Glomerular endothelial cell (primary cell): ENCODE data around the gene QARS1. TPM values are rescaled to one million over a fixed set of nuclear protein-coding genes. Genes with fewer than 3 reads are reported as not detected.

Experiments used
- DNase-seq: peaks from one replicate; pipeline ENCODE4 v3.0.0-alpha.2; 2011; ENCODE audit warnings: low read depth, low spot score; ENCODE audit errors: extremely low read depth
- total RNA-seq: library from RNA; depleted of rRNA; stranded (reverse); fragments of >200 nt; gene quantifications from 2 replicates; pipeline ENCODE4 v1.2.3, GENCODE V29; 2015

The QARS1 gene
- total RNA-seq, 1 donor from 2014 or later: 246 TPM

DNA sequence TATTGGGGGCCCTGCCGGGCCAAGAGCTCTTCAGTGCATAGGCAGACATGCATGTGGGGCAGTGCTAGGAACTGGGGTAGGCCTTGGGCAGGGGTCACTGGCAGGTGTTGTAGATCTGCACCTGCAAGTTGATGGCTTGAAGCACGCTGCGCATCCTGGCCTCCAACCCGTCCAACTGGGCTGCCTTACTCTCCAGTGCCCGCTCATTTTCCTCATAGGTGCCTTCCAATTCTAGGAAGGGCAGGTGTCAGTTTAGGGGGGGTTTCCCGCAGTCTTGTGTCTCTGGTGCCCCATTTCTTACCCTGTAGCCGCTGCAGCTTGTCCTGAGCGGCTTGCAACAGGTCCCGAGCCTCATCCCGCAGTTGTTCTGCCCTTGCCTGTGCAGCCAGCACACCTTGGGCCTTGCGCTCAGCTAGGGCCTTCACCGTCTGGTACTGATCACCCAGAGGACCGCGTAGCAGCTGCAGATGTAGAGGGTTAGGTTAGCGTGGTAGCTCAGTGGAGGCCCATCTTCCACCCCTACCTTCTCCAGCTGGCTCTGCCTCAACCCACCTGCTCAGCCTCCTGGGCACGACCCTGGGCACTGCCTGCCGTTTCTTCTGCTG lies 16.7 kb upstream of the QARS1 start:
- DNase-seq: no peak

GRCh38 chr3:49120438-49121131 lies 16.0 kb upstream of the QARS1 start, which contains the start of gene USP19:
Gene USP19, minus strand, starts transcription at chr3:49120823. Its CDS starts 1,678 bp downstream, at chr3:49119145.
- no peak for DNase-seq

- DNase-seq: no peak
These were observed 15.5 kb upstream of the QARS1 start for GRCh38 chr3:49120096-49120437.

DNA sequence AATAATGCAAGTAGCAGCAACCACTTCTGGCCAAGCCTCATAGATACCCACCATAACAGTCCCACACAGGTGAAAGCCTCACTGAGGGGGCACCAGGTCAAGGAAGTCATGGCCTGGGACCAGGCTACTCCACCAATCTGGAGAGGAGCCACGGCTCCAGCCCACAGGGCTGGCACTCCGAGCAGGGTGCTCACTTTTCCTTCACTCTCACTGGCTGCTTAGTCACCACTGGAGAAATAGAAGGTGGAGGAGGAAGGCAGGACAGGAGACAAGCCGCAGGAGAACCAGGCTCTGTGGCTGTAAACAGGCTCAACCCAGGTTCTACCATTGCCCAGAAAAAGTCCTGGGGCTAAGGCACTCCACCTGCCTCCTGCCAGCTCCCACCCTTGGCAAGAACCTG lies 14.9 kb upstream of the QARS1 start:
- no peak for DNase-seq

DNA sequence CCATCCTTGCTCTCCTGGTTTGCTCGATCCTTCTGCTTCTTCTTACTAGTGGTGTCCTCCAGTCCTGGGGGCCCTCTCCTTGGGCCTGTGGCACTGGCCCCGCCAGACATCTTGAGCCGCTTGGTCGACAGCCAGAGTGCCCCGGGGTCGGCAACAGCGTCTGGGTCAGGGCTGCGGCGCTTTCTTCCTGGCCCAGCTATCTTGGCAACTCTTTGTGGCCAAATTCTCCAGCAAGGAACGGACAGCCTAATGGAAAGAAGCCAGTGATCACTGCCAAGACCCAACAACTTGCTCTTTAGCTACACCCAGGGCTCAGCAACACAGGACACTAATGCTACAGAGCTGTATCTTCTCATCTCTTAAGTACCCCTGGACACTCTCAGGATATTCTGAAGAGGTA lies 14.5 kb upstream of the QARS1 start:
- DNase-seq: no peak

- DNase-seq: no peak
These were observed 7.7 kb upstream of the QARS1 start for GRCh38 chr3:49112262-49112661.

DNA sequence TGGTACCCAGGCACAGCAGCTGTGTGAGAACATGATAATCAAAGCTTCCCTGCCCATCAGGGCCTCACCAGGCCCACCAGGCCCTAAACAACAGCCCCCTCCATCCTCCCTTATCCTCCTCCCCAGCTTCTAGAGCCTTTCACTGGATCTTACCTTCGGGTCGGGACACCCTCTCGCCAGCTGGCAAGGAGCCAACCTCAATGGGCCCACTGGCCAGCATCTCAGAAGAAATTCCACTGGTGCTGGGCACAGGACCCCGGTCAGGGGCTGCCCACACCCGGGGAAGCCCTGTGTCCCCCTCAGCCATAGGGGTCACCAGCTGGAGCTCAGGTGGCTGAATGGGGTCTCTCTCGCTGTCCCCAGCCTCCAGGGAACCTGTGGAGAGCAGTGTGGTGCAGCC lies 6.8 kb upstream of the QARS1 start:
- DNase-seq: no peak

GRCh38 chr3:49110780-49111179 lies 6.2 kb upstream of the QARS1 start:
- no peak for DNase-seq

DNA sequence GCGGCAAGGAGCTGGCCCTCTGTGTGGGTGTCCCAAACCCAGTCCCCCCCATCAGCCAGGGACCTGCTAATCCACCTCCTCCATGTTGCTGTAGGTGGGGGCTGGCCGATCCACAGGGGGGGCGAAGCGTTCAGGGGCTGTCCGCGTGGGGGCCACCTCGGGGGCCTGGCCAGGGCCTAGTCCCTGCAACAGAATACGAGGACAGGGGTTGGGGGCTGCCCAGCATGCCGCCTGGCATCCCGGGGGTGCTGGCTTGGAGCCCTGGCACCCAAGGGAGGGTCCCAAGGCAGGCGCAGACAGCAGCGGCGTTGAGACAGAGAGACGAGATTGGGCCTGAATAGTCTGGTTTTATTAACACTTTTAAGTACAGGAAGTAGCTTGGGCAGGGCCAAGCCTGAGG lies 3.8 kb upstream of the QARS1 start:
- DNase-seq: no peak

DNA sequence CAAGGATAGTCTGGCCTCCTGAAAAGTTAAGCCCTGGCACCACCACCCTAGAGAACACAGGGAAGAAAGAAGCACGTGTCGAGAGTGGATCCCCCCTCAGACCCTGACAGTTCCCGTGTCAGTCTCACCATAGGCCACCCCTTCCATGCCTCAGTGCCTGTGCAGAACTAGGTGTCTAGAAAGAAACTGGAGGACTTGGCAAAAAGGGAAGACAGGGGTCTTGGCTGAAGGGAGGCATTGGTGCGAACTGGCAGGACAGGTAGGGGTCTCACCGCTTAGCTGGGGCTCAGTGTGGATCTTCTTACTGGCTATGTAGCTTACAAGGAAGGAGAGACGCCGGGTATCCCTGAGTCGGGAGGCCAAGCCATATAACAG lies 518 bp downstream of the QARS1 start:
- DNase-seq: no peak

GRCh38 chr3:49100046-49100615 lies 4.4 kb downstream of the QARS1 start:
- DNase-seq: no peak

DNA sequence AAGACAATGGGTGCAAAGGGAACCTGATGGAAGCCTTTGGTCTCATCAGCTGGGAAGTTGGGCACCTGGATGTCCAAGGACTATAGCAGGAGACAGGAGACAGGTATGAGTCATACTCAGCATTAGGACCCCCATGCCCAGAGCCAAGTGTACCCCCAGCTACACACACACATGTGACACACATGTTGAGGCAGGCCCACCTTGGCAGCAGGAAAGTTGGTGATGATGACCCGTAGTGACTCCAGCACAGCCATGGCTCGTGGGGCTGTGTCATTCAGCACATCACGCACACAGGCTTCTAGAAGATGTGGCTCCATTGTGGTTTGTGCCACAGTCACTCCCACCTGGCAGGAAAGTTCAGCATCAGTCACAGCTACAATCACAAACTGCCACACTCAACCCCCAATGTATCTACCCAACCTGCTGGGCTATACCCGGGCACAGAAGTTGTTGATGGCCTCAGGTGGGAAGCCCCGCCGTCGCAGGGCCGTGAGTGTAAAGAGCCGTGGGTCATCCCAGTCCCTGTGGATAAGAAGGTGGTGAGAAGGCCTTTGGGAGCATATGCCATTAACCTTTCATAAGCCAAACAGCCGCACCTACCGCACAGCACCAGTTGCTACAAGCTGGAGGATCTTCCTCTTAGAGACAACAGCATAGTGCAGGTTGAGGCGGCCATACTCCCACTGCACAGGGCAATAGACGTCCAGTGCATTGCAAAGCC lies 5.5 kb downstream of the QARS1 start:
- no peak for DNase-seq

DNA sequence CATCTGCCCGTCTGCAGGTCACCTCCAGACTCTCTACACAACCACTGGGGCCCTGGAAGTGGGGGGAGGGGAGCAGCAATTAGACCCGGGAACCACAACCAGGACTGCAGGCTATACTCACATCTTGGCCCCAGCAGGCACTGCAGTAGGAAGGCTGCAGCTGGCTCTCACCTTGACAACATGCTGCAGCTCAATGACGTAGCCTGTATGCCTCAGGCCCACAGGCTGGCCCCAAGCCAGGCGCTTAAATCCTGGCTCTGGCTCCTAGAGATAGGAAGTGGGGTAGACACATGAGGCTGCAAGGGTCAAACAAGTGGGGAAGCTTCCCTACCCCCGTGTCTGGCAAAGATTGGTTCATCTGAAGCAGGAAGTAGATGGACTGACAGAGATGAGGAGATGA lies 6.1 kb downstream of the QARS1 start:
- DNase-seq: no peak

- peak; percentile 84 for DNase-seq
These were observed 10.4 kb downstream of the QARS1 start, which contains the start of gene QRICH1 for GRCh38 chr3:49093853-49094767. Gene QRICH1, minus strand, starts transcription at chr3:49094071. Its CDS starts 17,054 bp downstream, at chr3:49077017.

- DNase-seq: peak; percentile 47
These were observed 11.4 kb downstream of the QARS1 start for GRCh38 chr3:49092938-49093852.

DNA sequence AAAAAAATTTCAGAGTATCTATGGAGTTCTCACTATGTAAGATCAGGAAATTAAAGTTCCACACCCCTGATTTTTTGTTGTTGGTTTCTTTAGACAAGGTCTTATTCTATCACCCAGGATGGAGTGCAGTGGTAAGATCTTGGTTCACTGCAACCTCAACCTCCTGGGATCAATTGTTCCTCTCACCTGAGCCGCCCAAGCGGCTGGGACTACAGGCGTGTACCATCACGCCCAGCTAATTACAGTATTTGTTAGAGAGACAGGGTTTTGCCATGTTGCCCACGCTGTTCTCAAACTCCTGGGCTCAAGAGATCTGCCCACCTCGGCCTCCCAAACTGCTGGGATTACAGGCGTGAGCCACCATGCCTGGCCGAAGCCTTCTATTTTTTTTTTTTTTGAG lies 23.1 kb downstream of the QARS1 start:
- no peak for DNase-seq

DNA sequence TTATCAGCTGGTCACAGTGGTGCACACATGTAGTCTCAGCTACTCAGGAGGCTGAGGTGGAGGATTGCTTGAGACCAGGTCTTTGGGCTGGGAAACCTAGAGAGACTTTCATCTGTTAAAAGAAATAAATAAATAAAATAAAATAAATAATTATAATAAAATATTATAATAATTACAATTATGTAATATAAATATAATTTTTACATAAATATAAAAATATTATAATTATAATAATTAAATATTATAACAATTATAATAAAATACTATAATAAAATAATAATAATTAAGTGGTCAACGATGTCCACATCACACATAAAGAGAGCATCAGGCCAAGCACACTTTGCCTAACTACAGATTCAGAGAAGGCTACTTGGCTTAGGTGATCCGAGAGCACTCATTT lies 25.3 kb downstream of the QARS1 start:
- no peak for DNase-seq

GRCh38 chr3:49076646-49077045 lies 27.9 kb downstream of the QARS1 start:
- no peak for DNase-seq

GRCh38 chr3:49076116-49076515 lies 28.4 kb downstream of the QARS1 start:
- no peak for DNase-seq

DNA sequence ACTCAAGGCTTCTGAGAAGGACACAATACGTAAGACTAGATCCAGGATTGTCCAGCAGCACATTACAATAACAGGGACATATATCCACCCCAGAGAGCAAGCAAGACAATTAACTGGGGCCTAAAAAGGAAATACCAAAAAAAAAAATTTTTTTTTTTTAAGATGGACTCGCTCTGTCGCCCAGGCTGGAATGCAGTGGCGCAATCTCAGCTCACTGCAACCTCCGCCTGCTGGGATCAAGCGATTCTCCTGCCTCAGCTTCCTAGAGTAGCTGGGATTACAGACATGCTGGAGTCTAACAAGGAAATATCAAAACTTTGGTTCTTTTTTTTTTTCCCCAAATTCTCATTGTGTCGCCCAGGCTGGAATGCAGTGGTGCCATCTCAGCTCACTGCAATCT lies 46.5 kb downstream of the QARS1 start:
- DNase-seq: no peak
